DOHH2 (cell line): ENCODE measurements around the gene TTC13.

Source experiments
- H3F3A ChIP-seq: fragments of 200-600 bp; sonication (generic), shearing (Covaris generic); 2 replicates; pipeline ENCODE4 v1.6.0; 2016; ENCODE audit warnings: antibody characterized with exemption, mild to moderate bottlenecking; ENCODE audit not compliant: control insufficient read depth, insufficient read depth
- H3K27ac ChIP-seq: fragments of 200-600 bp; sonication (generic); 2 replicates; pipeline ENCODE4 v1.5.1; 2014; ENCODE audit warnings: low read depth, mild to moderate bottlenecking, low read length, moderate library complexity
- H3K27me3 ChIP-seq: fragments of 200-600 bp; sonication (generic); 2 replicates; pipeline ENCODE4 v1.6.1; 2014; ENCODE audit warnings: mild to moderate bottlenecking, low read length, mixed read lengths; ENCODE audit not compliant: control insufficient read depth
- H3K36me3 ChIP-seq: fragments of 200-600 bp; sonication (generic); 2 replicates; pipeline ENCODE4 v1.6.1; 2014; ENCODE audit warnings: mild to moderate bottlenecking, low read length, moderate library complexity, mixed read lengths; ENCODE audit not compliant: control insufficient read depth
- H3K4me1 ChIP-seq: fragments of 200-600 bp; sonication (generic); 2 replicates; pipeline ENCODE4 v1.6.1; 2014; ENCODE audit warnings: mild to moderate bottlenecking, low read length, mixed read lengths; ENCODE audit not compliant: control insufficient read depth
- H3K4me2 ChIP-seq: fragments of 200-600 bp; sonication (generic); 2 replicates; pipeline ENCODE4 v1.6.0; 2014; ENCODE audit warnings: mild to moderate bottlenecking, low read length, moderate library complexity
- H3K4me3 ChIP-seq: fragments of 200-600 bp; sonication (generic); 2 replicates; pipeline ENCODE4 v1.5.1; 2014; ENCODE audit warnings: mild to moderate bottlenecking, low read length, mixed read lengths
- H3K79me2 ChIP-seq: fragments of 200-600 bp; sonication (generic); 2 replicates; pipeline ENCODE4 v1.6.1; 2014; ENCODE audit warnings: mild to moderate bottlenecking, low read length, mixed read lengths; ENCODE audit not compliant: control insufficient read depth
- H3K9me2 ChIP-seq: fragments of 200-600 bp; sonication (generic); replicated peaks from 2 replicates; pipeline ENCODE4 v1.6.1; 2014; ENCODE audit warnings: mild to moderate bottlenecking, low read length, mixed read lengths; ENCODE audit not compliant: control insufficient read depth
- H3K9me3 ChIP-seq: fragments of 200-600 bp; sonication (generic); 2 replicates; pipeline ENCODE4 v1.6.1; 2014; ENCODE audit warnings: antibody characterized with exemption, low read length, mixed read lengths; ENCODE audit not compliant: control insufficient read depth, insufficient read depth
- H4K20me1 ChIP-seq: fragments of 200-600 bp; sonication (generic); 2 replicates; pipeline ENCODE4 v1.6.0; 2014; ENCODE audit warnings: low read depth, mild to moderate bottlenecking, antibody characterized with exemption, low read length, moderate library complexity; ENCODE audit not compliant: control insufficient read depth, insufficient read depth
- CTCF ChIP-seq: fragments of 200-600 bp; sonication (generic); IDR thresholded peaks from one replicate; pipeline ENCODE4 v1.5.1; 2014; ENCODE audit warnings: antibody characterized with exemption, mild to moderate bottlenecking, low read depth, low read length; ENCODE audit not compliant: poor library complexity, severe bottlenecking
- EZH2phosphoT487 ChIP-seq: fragments of 200-600 bp; sonication (generic); IDR thresholded peaks from 2 replicates; pipeline ENCODE4 v1.6.1; 2017; ENCODE audit warnings: borderline replicate concordance, mild to moderate bottlenecking, antibody characterized with exemption, low read length, moderate library complexity, mixed read lengths

Gene TTC13

GRCh38 chr1:230958370-230958769, 20.3 kb downstream of the TTC13 start:
- peak overlapping the region; percentile 90 for H3K27ac ChIP-seq
- peaks cover 24% of the 10 kb centered on the region for H3F3A ChIP-seq
- peak overlapping the region; percentile 80 for H3K4me2 ChIP-seq
- no peaks in the 10 kb centered on the region for H3K9me3 ChIP-seq
- TF ChIP-seq EZH2phosphoT487: no peak
- TF ChIP-seq CTCF: no peak
- H4K20me1 ChIP-seq: no peaks in the 10 kb centered on the region
- peaks cover 44% of the 10 kb centered on the region for H3K79me2 ChIP-seq
- no peaks in the 10 kb centered on the region for H3K9me2 ChIP-seq
- no peaks in the 10 kb centered on the region for H3K27me3 ChIP-seq
- H3K4me3 ChIP-seq: peak overlapping the region; percentile 62
- H3K4me1 ChIP-seq: peaks cover 57% of the 10 kb centered on the region
- H3K36me3 ChIP-seq: peaks cover 54% of the 10 kb centered on the region

GRCh38 chr1:230957580-230957989, 21.1 kb downstream of the TTC13 start:
- TF ChIP-seq CTCF (no peak), EZH2phosphoT487 (no peak)
- H3K4me1 ChIP-seq: peaks cover 57% of the 10 kb centered on the region
- H3K79me2 ChIP-seq: peaks cover 36% of the 10 kb centered on the region
- no peaks in the 10 kb centered on the region for H4K20me1 ChIP-seq
- H3K27ac ChIP-seq: peak overlapping the region; percentile 90
- peak overlapping the region; percentile 80 for H3K4me2 ChIP-seq
- peak overlapping the region; percentile 62 for H3K4me3 ChIP-seq
- H3K9me3 ChIP-seq: no peaks in the 10 kb centered on the region
- no peaks in the 10 kb centered on the region for H3K27me3 ChIP-seq
- H3K36me3 ChIP-seq: peaks cover 55% of the 10 kb centered on the region
- H3F3A ChIP-seq: peaks cover 24% of the 10 kb centered on the region
- H3K9me2 ChIP-seq: no peaks in the 10 kb centered on the region

GRCh38 chr1:230950404-230950803, 28.3 kb downstream of the TTC13 start:
- Histone ChIP-seq H3K9me2 (no peaks in the 10 kb centered on the region), H3F3A (no peaks in the 10 kb centered on the region), H3K79me2 (no peaks in the 10 kb centered on the region), H3K9me3 (no peaks in the 10 kb centered on the region), H3K4me1 (peaks cover 36% of the 10 kb centered on the region), H3K27me3 (no peaks in the 10 kb centered on the region), H3K4me2 (peak overlapping the region; percentile 29), H3K4me3 (no peak overlapping the region), H3K27ac (no peak overlapping the region), H3K36me3 (peaks cover 34% of the 10 kb centered on the region), H4K20me1 (no peaks in the 10 kb centered on the region)
- TF ChIP-seq CTCF (no peak), EZH2phosphoT487 (no peak)

- H3K4me3 ChIP-seq: peak overlapping the region; percentile 1; the same call in 1 of the 2 replicates
- peak overlapping the region; percentile 31; the same call in 1 of the 2 replicates for H3K27ac ChIP-seq
- H3K9me3 ChIP-seq: no peaks in the 10 kb centered on the region
- H3F3A ChIP-seq: no peaks in the 10 kb centered on the region
- no peaks in the 10 kb centered on the region for H3K9me2 ChIP-seq
- H3K36me3 ChIP-seq: peaks cover 30% of the 10 kb centered on the region
- peak overlapping the region; percentile 50 for H3K4me2 ChIP-seq
- H3K4me1 ChIP-seq: peaks cover 36% of the 10 kb centered on the region
- H4K20me1 ChIP-seq: no peaks in the 10 kb centered on the region
- no peaks in the 10 kb centered on the region for H3K27me3 ChIP-seq
- H3K79me2 ChIP-seq: no peaks in the 10 kb centered on the region
- TF ChIP-seq CTCF (no peak), EZH2phosphoT487 (no peak)
Observed at GRCh38 chr1:230948903-230949302, 29.8 kb downstream of the TTC13 start.
